H9 (cell line): ENCODE data around the gene TMED7. TPM values are rescaled to one million over a fixed set of nuclear protein-coding genes. Genes with fewer than 3 reads are reported as not detected.

Experiments used
- DNase-seq: peaks from one replicate; pipeline ENCODE4 v3.0.0-alpha.2; 2017
- H2AFZ ChIP-seq: one replicate; pipeline ENCODE4 v1.6.1; 2013; ENCODE audit warnings: mild to moderate bottlenecking, low read length, control low read depth, moderate library complexity
- H2AK5ac ChIP-seq: 2 replicates; pipeline ENCODE4 v1.6.1; 2013; ENCODE audit warnings: low read length, control low read depth, mixed read lengths; ENCODE audit not compliant: insufficient read length
- H2BK120ac ChIP-seq: one replicate; pipeline ENCODE4 v1.6.1; 2013; ENCODE audit warnings: low read depth, mild to moderate bottlenecking, low read length, control low read depth, inconsistent platforms; ENCODE audit not compliant: poor library complexity, severe bottlenecking
- H2BK12ac ChIP-seq: 2 replicates; pipeline ENCODE4 v1.6.1; 2013; ENCODE audit warnings: low read length, control low read depth, mixed read lengths, low read depth; ENCODE audit not compliant: insufficient read length
- H2BK15ac ChIP-seq: 2 replicates; pipeline ENCODE4 v1.6.1; 2013; ENCODE audit warnings: low read depth, low read length, control low read depth
- H2BK20ac ChIP-seq: one replicate; pipeline ENCODE4 v1.6.1; 2013; ENCODE audit warnings: low read depth, mild to moderate bottlenecking, low read length, control low read depth, inconsistent platforms; ENCODE audit not compliant: poor library complexity, severe bottlenecking
- H2BK5ac ChIP-seq: 2 replicates; pipeline ENCODE4 v1.6.1; 2013; ENCODE audit warnings: low read length, control low read depth, mixed read lengths; ENCODE audit not compliant: insufficient read length
- H3K14ac ChIP-seq: 2 replicates; pipeline ENCODE4 v1.6.1; 2013; ENCODE audit warnings: low read length, control low read depth; ENCODE audit not compliant: insufficient read depth
- H3K18ac ChIP-seq: 2 replicates; pipeline ENCODE4 v1.6.1; 2013; ENCODE audit warnings: low read depth, mild to moderate bottlenecking, mixed read lengths, low read length, control low read depth; ENCODE audit not compliant: insufficient read length
- H3K23ac ChIP-seq: 2 replicates; pipeline ENCODE4 v1.6.1; 2013; ENCODE audit warnings: low read length, control low read depth, mixed read lengths, low read depth; ENCODE audit not compliant: insufficient read length
- H3K23me2 ChIP-seq: 2 replicates; pipeline ENCODE4 v1.6.1; 2013; ENCODE audit warnings: low read depth, mild to moderate bottlenecking, mixed read lengths, low read length, control low read depth; ENCODE audit not compliant: insufficient read length, poor library complexity, severe bottlenecking
- H3K27ac ChIP-seq: 2 replicates; pipeline ENCODE4 v1.5.1; 2013; ENCODE audit warnings: low read length, control low read depth, mixed read lengths, low read depth; ENCODE audit not compliant: insufficient read length
- H3K27me3 ChIP-seq: 2 replicates; pipeline ENCODE4 v1.6.1; 2013; ENCODE audit warnings: low read length, control low read depth, inconsistent platforms; ENCODE audit not compliant: insufficient read depth
- H3K4ac ChIP-seq: 2 replicates; pipeline ENCODE4 v1.6.1; 2013; ENCODE audit warnings: low read depth, mild to moderate bottlenecking, control low read depth, inconsistent platforms, low read length, moderate library complexity
- H3K4me1 ChIP-seq: 2 replicates; pipeline ENCODE4 v1.6.1; 2013; ENCODE audit warnings: low read length, control low read depth, inconsistent platforms; ENCODE audit not compliant: insufficient read depth
- H3K4me2 ChIP-seq: 2 replicates; pipeline ENCODE4 v1.6.1; 2013; ENCODE audit warnings: low read length, control low read depth, mixed read lengths; ENCODE audit not compliant: insufficient read length, insufficient read depth
- H3K56ac ChIP-seq: 2 replicates; pipeline ENCODE4 v1.6.1; 2013; ENCODE audit warnings: low read depth, mild to moderate bottlenecking, mixed read lengths, low read length, control low read depth; ENCODE audit not compliant: insufficient read length
- H3K79me1 ChIP-seq: 2 replicates; pipeline ENCODE4 v1.6.1; 2013; ENCODE audit warnings: low read depth, mild to moderate bottlenecking, moderate library complexity, low read length, control low read depth, inconsistent platforms; ENCODE audit not compliant: insufficient read depth, poor library complexity, severe bottlenecking
- H3K79me2 ChIP-seq: 2 replicates; pipeline ENCODE4 v1.6.1; 2013; ENCODE audit warnings: low read length, control low read depth, inconsistent platforms; ENCODE audit not compliant: insufficient read depth
- H3K9ac ChIP-seq: 2 replicates; pipeline ENCODE4 v1.6.1; 2013; ENCODE audit warnings: low read length, control low read depth, mixed read lengths; ENCODE audit not compliant: insufficient read length; ENCODE audit errors: extremely low read depth
- H3K9me3 ChIP-seq: one replicate; pipeline ENCODE4 v1.6.1; 2013; ENCODE audit warnings: low read depth, low read length, inconsistent platforms; ENCODE audit not compliant: control insufficient read depth
- H3T11ph ChIP-seq: one replicate; pipeline ENCODE4 v1.6.1; 2013; ENCODE audit warnings: mild to moderate bottlenecking, low read length, control low read depth, inconsistent platforms
- H4K20me1 ChIP-seq: one replicate; pipeline ENCODE4 v1.6.1; 2013; ENCODE audit not compliant: control insufficient read depth, insufficient read length, insufficient read depth
- H4K5ac ChIP-seq: 2 replicates; pipeline ENCODE4 v1.6.1; 2013; ENCODE audit warnings: low read depth, mild to moderate bottlenecking, mixed read lengths, low read length, control low read depth; ENCODE audit not compliant: insufficient read length
- H4K8ac ChIP-seq: replicated peaks from 2 replicates; pipeline ENCODE4 v1.6.1; 2013; ENCODE audit warnings: low read length, control low read depth, mixed read lengths, low read depth; ENCODE audit not compliant: insufficient read length
- H4K91ac ChIP-seq: 2 replicates; pipeline ENCODE4 v1.6.1; 2013; ENCODE audit warnings: low read depth, mild to moderate bottlenecking, moderate library complexity, mixed read lengths, low read length, control low read depth; ENCODE audit not compliant: insufficient read length
- H3K27ac Mint-ChIP-seq, 3 experiments: 2 replicates in 2 of 3; 3 replicates in 1 of 3; pipeline ENCODE4 v1.8.0; 2020 to 2021; ENCODE audit warnings: mixed read lengths in 3 of 3, mild to moderate bottlenecking in 1 of 3, moderate library complexity in 1 of 3
- H3K27me3 Mint-ChIP-seq: 2 replicates; pipeline ENCODE4 v1.8.0; 2021; ENCODE audit warnings: low read depth, mild to moderate bottlenecking, moderate library complexity, mixed read lengths
- H3K36me3 Mint-ChIP-seq, 3 experiments: 2 replicates in 2 of 3; 3 replicates in 1 of 3; pipeline ENCODE4 v1.8.0; 2020 to 2021; ENCODE audit warnings: low read depth in 3 of 3, mixed read lengths in 3 of 3; ENCODE audit not compliant: insufficient read depth in 1 of 3
- H3K4me1 Mint-ChIP-seq, 2 experiments: 2 replicates each; pipeline ENCODE4 v1.8.0; 2020; ENCODE audit warnings: mixed read lengths in 2 of 2
- H3K4me3 Mint-ChIP-seq, 2 experiments: 2 replicates in 1 of 2; 3 replicates in 1 of 2; pipeline ENCODE4 v1.8.0; 2020 to 2021; ENCODE audit warnings: mild to moderate bottlenecking in 2 of 2, mixed read lengths in 2 of 2, moderate library complexity in 1 of 2
- H3K9me3 Mint-ChIP-seq, 2 experiments: 2 replicates in 1 of 2; 3 replicates in 1 of 2; pipeline ENCODE4 v1.8.0; 2020; ENCODE audit warnings: mild to moderate bottlenecking in 2 of 2, mixed read lengths in 2 of 2, moderate library complexity in 1 of 2
- CTCF ChIP-seq: fragments of 200-600 bp; sonication (generic); conservative IDR thresholded peaks from 3 replicates; pipeline ENCODE4 v1.8.0; 2021; ENCODE audit warnings: antibody characterized with exemption, mild to moderate bottlenecking
- WGBS: extraction: QIAGEN DNeasy Blood & Tissue Kit; methylation state at CpG from one replicate; pipeline ENCODE4 v1.1.7; 2013; ENCODE audit warnings: missing lambda C conversion rate, low lambda C conversion rate, mixed read lengths; ENCODE audit not compliant: insufficient read length; ENCODE audit errors: extremely low coverage; 5-methylcytosine and 5-hydroxymethylcytosine counted together
- total RNA-seq: library from RNA; stranded (reverse); gene quantifications from 2 replicates; pipeline ENCODE4 v1.2.1, GENCODE V29; 2021

Gene TMED7
- total RNA-seq, 1 experiment from 2014 or later = 68.8 TPM

- no peak overlapping the region for H3K18ac ChIP-seq
Measured at GRCh38 chr5:115616892-115617291, 8.9 kb downstream of the TMED7 start.

More at GRCh38 chr5:115616892-115617291, 8.9 kb downstream of the TMED7 start:
- Mint-ChIP-seq H3K27ac (no peak overlapping the region), H3K9me3 (no peaks in the 10 kb centered on the region), H3K27me3 (no peaks in the 10 kb centered on the region), H3K36me3 (peaks cover 8 to 45% (median 40%) of the 10 kb centered on the region in 3 experiments; a peak in 6 of 7 replicates), H3K4me1 (peaks cover 3 to 4% of the 10 kb centered on the region in 2 experiments; a peak in 3 of 4 replicates), H3K4me3 (no peak overlapping the region)
- Histone ChIP-seq H3K9me3 (no peaks in the 10 kb centered on the region), H3K23ac (no peak overlapping the region), H2BK5ac (no peak overlapping the region), H3K4me1 (no peaks in the 10 kb centered on the region), H3K79me2 (peaks cover 4% of the 10 kb centered on the region; the same call in 1 of the 2 replicates), H4K91ac (no peak overlapping the region), H4K5ac (no peak overlapping the region), H3K14ac (no peak overlapping the region), H3K56ac (no peak overlapping the region), H3K27me3 (no peaks in the 10 kb centered on the region), H2BK20ac (no peak overlapping the region), H2BK12ac (no peak overlapping the region), H3K9ac (no peak overlapping the region), H3T11ph (no peak overlapping the region), H4K8ac (no peak overlapping the region), H3K23me2 (no peaks in the 10 kb centered on the region), H2AK5ac (no peak overlapping the region), H3K4me2 (no peak overlapping the region), H3K27ac (no peak overlapping the region), H2AFZ (no peak overlapping the region), H2BK15ac (no peak overlapping the region), H2BK120ac (no peak overlapping the region), H3K4ac (no peak overlapping the region), H4K20me1 (no peaks in the 10 kb centered on the region), H3K79me1 (peaks cover 2% of the 10 kb centered on the region)
- WGBS = no CpG with 5 or more reads among the region's 1 CpG
- DNase-seq = no peak
- no peak for TF ChIP-seq CTCF
